Fibroblast of peridontal ligament (primary cell): Measurements from ENCODE around the gene SLC39A13.
A peak's percentile ranks its signal among the peaks of the same experiment; 100 is the strongest.

Experiments used
- DNase-seq: peaks from one replicate; pipeline ENCODE4 v3.0.0-alpha.2; 2010; ENCODE audit errors: extremely low read depth

The SLC39A13 gene

GRCh38 chr11:47430524-47430923 lies 22.1 kb downstream of the SLC39A13 start:
- no peak for DNase-seq

DNA sequence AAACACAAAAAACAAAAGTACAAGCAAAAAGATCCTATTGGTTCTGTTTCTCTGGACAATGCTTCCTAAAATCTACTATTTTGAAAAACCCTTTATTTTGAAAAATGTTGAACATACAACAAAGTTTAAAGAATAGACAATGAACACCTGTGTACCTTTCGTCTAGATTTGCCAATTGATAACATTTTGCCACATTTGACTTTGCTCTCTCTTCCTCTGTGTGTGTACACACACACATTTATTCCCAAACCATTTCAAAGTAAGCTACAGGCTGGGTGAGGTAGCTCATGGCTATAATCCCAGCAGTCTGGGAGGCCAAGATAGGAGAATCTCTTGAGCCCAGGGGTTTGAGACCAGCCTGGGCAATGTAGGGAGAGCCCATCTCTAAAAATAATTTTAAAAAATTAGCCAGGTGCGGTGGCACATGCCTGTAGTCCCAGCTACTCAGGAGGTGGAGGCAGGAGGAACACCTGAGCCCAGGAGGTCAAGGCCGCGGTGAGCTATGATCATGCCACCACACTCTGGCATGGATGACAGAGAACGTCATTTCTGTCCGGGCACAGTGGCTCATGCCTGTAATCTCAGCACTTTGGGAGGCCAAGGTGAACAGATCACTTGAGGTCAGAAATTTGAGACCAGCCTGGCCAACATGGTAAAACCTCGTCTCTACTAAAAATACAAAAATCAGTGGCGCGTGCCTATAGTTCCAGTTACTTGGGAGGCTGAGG lies 23.1 kb downstream of the SLC39A13 start:
- DNase-seq, result no peak

- DNase-seq, result no peak
Measured at GRCh38 chr11:47433157-47433556, 24.8 kb downstream of the SLC39A13 start.

DNA sequence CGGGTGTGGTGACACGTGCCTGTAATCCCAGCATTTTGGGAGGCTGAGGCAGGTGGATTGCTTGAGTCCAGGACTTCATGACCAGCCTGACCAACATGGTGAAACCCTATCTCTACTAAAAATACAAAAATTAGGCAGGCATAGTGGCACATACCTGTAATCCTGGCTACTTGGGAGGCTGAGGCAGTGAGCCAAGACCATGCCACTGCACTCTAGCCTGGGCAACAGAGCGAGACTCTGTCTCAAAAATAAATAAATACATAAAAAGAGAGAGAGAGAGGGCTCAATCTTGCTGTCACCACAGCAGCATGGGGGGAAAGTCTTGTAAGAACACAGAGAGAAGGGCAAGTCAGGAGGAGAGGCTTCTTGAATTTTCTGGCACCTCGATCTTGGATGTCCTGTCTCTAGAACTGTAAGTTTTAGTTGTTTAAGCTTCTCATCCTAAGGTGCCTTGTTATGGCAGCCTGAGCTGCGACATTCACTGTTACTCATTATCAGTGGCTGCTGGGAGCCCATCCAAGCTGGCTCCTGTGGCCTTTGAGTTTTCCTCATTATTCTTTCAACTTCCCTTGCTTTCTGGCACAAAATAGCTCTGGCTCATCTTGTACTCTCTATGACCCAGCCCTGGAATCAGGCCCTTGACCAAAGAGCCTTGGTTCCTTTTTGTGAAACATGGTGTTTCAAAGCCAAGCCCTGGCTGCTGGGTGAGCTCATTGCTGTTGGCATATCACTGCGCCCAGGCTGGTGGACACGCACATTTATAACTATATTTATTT lies 25.8 kb downstream of the SLC39A13 start:
- peak; percentile 94 for DNase-seq

- no peak for DNase-seq
Measured at GRCh38 chr11:47435687-47436086, 27.3 kb downstream of the SLC39A13 start.

DNA sequence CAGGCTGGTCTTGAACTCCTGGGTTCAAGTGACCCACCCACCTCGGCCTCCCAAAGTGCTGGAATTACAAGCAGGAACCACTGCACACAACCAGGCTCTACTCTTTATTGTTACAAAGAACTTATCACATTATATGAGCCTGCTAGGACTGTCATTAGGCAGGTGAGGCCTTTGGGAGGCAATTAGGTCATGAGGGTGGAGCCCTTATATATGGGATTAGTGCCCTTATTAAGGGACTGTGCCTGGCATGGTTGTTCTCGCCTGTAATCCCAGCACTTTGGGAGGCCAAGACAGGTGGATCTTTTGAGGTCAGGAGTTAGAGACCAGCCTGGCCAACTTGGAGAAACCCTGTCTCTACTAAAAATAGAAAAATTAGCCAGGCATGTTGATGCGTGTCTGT lies 28.3 kb downstream of the SLC39A13 start:
- DNase-seq, result no peak

GRCh38 chr11:47437218-47437745 lies 28.9 kb downstream of the SLC39A13 start:
- no peak for DNase-seq

DNA sequence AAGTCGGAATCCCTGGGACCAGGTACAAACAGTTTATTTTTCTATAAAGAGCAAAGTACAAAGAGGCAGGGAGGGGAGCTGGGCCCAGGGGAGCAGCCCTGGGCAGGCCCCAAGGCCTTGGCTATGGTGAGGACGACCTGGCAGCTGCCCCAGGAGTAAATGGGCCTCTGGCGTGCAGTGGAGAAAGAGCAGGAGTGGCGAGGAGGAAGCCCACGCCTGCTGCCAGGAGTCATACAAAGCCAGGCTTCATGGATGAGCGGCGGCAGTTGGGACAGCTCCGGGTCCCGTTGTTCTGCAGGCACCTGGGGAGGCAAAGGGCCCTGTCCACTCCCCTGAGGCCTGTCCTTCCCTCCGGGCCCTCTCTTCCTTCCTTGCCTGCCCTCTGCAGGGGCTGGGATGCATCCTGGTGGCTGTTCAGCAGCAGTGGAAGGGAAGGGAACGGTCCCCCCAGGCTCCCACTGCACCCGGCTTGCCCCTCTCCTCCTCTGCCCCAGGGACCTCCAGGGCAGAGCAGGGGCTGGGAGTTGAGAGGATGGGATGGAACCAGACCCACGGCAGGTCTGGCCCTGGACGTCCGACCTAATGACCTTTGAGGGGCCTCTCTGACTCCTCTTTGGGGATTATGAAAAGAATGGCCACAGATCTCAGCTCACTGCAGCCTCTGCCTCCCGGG lies 29.5 kb downstream of the SLC39A13 start:
- DNase-seq, result no peak

GRCh38 chr11:47438721-47439120 lies 30.3 kb downstream of the SLC39A13 start:
- DNase-seq, result no peak

DNA sequence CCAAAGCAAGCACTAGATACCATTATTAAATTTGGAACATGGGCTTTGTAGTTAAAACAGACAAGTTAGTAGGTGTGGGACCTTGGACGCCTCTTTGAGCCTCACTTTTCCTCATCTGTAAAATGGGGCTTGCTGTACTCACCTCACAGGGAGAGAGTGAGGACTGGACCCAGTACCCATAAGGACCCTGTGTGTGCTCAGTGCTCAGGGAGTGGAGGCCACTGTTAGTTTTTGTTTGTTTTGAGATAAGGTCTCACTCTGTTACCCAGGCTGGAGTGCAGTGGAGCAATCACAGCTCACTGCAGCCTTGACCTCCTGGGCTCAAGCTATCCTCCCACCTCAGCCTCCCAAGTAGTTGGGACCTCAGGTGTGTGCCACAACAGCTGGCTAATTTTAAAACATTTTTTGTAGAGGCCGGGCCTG lies 31.7 kb downstream of the SLC39A13 start:
- no peak for DNase-seq

DNA sequence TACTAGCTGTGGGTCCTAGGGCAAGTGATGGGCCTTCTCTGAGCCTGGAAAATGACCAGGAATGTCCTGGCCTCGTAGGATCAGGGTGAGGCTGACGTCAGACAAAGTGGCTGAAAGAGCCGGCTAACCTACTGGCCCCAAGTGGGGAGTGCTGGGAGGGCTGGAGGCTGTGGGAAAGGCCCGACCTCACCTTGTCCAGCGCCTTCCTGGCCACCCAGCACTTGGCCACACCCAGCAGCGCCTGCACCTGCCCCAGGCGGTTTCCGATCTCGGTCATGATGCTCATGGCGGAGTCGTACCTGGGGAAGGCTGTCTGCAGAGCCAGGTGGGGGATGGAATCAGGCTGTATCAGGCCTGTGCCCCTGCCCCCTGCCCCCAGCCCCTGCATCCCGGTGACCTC lies 33.0 kb downstream of the SLC39A13 start:
- DNase-seq, result no peak

DNA sequence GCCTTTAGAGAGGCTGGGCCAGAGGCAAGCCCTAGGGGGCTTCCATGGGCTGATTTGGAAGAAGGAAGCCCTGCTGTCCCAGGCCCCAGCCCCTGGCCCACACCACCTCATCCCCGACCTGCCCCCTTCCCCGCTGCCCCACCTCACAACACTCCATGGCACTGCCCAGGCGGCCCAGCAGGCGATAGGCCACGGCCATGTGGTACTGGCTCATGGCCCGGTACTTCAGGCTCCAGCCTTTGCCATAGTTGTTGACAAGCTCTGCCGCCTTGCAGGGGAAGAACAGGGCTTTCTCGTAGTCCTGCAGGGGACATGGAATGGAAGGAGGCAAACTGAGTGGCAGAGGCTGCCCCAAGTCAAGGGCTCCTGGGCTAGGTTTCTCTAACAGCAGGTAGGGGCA lies 34.1 kb downstream of the SLC39A13 start:
- DNase-seq, result no peak

GRCh38 chr11:47443028-47443700 lies 34.8 kb downstream of the SLC39A13 start:
- no peak for DNase-seq

DNA sequence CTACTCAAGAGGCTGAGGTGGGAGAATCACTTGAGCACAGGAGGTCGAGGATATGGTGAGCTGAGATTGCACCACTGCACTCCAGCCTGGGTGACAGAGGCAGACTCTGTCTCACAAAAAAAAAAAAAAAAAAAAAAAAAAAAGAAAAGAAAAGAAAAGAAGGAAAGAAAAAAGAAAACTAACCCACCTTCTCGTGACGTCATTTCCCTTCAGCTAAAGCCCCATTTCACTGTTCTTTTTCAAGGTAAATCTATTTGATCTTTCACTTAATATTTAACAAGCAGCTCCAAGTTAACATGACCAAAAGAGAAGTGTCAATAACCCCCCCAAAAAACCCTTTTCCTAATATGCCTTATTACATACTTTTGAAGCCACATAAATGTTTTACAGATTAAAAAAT lies 35.4 kb downstream of the SLC39A13 start:
- DNase-seq, result no peak

- no peak for DNase-seq
Measured at GRCh38 chr11:47445840-47446239, 37.5 kb downstream of the SLC39A13 start.

DNA sequence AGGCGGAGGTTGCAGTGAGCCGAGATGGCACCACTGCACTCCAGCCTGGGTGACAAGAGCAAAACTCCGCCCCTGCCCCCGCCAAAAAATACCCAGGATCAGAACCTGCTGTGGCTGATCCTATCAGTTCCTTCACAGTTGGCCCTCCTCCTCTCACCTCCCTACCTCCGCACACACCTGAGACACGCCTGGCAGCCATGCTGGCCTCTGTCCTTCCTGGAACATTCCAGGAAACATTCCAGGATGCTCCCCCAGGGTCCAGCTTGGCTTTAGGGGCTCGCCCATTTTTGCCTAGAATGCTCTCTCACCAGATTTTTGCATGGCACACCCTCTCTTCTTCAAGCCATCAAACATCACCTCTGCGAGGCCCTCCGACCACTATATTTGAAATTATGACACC lies 38.4 kb downstream of the SLC39A13 start:
- DNase-seq, result no peak

DNA sequence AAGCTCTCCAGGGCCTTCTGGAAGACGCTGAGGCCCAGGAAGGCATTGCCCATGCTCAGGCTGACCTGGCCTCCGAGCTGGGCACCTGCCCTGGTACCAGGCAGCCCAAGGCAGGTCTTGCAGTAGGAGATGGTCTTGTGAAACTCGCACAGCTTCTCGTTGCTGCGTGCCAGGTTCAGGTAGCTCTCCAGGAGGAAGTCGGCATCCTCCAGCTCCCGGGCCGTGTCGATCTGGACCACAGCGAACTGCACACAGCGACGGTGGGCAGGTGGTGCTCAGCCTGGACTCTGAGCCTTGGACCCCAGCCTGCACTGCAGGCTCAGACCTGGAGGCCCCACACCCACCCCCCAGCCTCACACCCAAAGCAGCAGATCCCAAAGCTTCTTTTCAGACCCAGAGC lies 39.5 kb downstream of the SLC39A13 start:
- DNase-seq, result no peak

DNA sequence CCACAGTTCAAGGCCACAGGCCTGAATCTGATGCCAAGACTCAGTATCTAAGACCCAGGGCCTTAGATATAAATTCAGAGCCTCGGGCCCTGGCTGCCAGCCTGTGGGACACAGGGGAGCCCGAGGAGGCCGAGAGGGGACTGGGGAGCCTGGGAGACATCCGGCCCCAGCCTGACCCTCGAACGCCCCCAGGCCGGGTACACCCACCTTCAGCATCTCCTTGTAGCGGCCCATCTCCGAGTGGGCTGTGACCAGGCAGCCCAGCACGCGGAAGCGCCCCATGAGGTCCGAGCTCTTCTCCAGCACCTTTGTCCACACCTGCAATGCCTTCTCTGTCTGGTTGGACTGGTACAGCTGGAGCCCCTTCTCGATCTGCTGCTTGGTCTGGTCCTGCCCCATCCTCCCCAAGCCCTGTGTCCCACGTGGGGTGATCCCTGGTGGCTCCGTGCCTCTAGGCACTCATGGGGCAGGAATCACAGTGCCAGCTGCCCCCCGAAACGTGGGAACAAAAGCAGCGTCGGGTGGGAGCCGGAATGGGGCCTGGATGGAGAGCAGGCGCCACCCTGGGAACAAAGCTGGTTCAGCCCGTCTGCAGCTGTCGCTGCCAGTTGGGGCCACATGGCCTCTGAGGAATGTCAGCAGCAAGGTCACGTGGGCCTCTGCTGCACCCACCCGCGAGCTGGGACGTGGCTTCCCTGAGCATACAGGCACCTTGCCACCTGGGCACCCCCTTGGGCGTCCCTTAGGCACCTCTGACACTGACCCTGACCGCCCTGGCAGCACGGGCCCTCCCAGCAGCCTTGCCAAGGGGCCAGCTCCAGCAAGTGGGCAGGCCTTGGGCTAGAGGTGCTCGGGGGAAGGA lies 40.4 kb downstream of the SLC39A13 start, which contains the start of gene RAPSN:
Gene RAPSN (minus strand): TSS at position 571 of the 862 bp plus-strand sequence. CDS start 172 bp downstream, at position 399.
- DNase-seq, result no peak

GRCh38 chr11:47449541-47449940 lies 41.2 kb downstream of the SLC39A13 start:
- no peak for DNase-seq

DNA sequence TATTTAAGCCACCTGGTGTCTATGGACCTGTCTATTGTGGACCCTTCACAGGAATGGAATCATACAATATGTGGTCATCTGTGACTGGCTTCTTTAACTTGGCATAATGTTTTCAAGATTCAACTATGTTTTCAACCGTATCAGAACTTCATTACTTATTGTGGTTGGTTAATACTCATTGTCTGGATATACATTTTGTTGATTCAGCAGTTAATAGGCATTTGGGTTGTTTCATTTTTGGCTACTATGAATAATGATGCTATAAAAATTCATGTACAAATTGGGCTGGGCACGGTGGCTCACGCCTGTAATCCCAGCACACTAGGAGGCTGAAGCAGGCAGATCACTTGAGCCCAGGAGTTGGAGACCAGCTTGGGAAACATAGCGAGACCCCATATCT lies 43.0 kb downstream of the SLC39A13 start:
- no peak for DNase-seq

- DNase-seq, result no peak
Measured at GRCh38 chr11:47451990-47452389, 43.6 kb downstream of the SLC39A13 start.
